GM23248 (cell line): ENCODE results near the gene SLC34A1.

Experiments
- EZH2 ChIP-seq: fragments of 200-600 bp; sonication (generic); IDR thresholded peaks from 2 replicates; pipeline ENCODE4 v1.6.1; 2018; ENCODE audit warnings: antibody characterized with exemption, mild to moderate bottlenecking; ENCODE audit not compliant: insufficient read depth, poor library complexity, severe bottlenecking
- EZH2phosphoT487 ChIP-seq: fragments of 200-600 bp; sonication (generic); IDR thresholded peaks from 2 replicates; pipeline ENCODE4 v1.6.1; 2018; ENCODE audit warnings: antibody characterized with exemption, moderate library complexity, mild to moderate bottlenecking, low read depth; ENCODE audit not compliant: insufficient read depth

DNA sequence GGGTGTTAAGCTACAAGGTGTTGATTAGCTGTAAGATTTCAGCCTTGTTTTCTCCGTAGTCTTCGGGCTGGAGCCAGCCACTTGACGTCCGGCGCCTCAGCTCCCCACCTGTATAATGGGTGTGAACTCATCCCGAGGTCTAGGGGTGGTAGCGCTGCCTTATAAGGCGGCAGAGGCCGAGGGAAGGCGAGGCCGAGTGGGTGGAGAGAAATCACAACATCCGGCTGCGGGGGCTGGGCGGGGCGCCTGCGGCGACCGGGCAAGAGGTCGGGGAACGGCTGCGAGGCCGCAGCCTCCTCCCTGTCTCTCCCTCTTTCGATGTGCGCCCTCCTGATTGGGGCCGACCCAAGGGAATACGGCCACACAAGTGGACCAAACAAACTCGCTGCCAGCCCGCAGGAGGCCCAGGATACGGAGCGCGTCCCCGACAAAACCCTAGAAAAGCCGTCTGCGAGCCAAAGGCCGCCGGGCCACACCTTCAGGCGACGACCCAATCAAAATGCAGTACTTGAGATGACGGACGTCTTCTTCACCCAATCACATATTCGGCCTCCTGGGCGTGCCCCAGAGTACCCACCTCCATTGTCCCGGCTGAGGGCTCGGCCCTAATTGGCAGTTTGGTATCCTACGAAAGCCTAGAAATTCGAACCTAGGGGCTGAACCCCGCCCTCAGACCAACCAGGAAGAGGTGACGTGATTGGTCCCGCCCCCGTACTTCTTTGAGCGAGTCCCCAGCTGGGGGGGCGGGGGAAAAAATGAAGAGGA, 41.7 kb downstream of the SLC34A1 start:
- no peak for TF ChIP-seq EZH2
- TF ChIP-seq EZH2phosphoT487 = no peak
